Endothelial cell of umbilical vein (primary cell): ENCODE measurements around the gene SIAH3. TPM values are rescaled to one million over a fixed set of nuclear protein-coding genes. Genes with fewer than 3 reads are reported as not detected.

Experiments
- BruUV-seq: library from RNA; stranded (reverse); fragments of 400-500 nt; replicated peaks from 2 replicates; lab custom pipeline; 2021; lab: Mats Ljungman, UMichigan
- CTCF ChIA-PET: fragments of 300-600, 350-600 bp; sonication (Branson Sonifier 250); formaldehyde crosslinking; loops from one replicate; lab custom pipeline; 2021; ENCODE audit warnings: antibody characterized with exemption, inconsistent platforms; lab: Charles Lee
- POLR2A ChIA-PET: fragments of 300-600, 350-600 bp; sonication (Branson Sonifier 250); formaldehyde crosslinking; loops from one replicate; lab custom pipeline; 2021; ENCODE audit warnings: antibody characterized with exemption, inconsistent platforms; lab: Charles Lee
- DNase-seq: peaks from one replicate; pipeline ENCODE4 v3.0.0-alpha.2; 2011; ENCODE audit warnings: low read depth, low spot score
- FAIRE-seq: peaks from 2 replicates; lab custom pipeline; 2011; peaks lifted over from hg19 to GRCh38; lab: Jason Lieb, UNC
- H2AFZ ChIP-seq: 2 replicates; pipeline ENCODE4 v1.6.0; 2012; ENCODE audit warnings: low read depth, low read length, control low read depth, inconsistent platforms
- H3K27ac ChIP-seq: 2 replicates; pipeline ENCODE4 v1.5.1; 2011; ENCODE audit warnings: low read depth, mild to moderate bottlenecking, control low read depth, low read length, moderate library complexity; ENCODE audit not compliant: insufficient read depth
- H3K27me3 ChIP-seq, 2 experiments: 2 replicates each; pipeline versions ENCODE4 v1.6.0 to v1.6.1; 2011; ENCODE audit warnings: low read length in 2 of 2, mixed read lengths in 1 of 2; ENCODE audit not compliant: control insufficient read depth in 2 of 2, insufficient read depth in 2 of 2
- H3K36me3 ChIP-seq, 2 experiments: 2 replicates in 1 of 2; 3 replicates in 1 of 2; pipeline ENCODE4 v1.5.1; 2011; ENCODE audit warnings: low read length in 2 of 2, mild to moderate bottlenecking in 1 of 2, moderate library complexity in 1 of 2; ENCODE audit not compliant: control insufficient read depth in 2 of 2, insufficient read depth in 2 of 2; ENCODE audit errors: extremely low read depth in 1 of 2
- H3K4me1 ChIP-seq: 3 replicates; pipeline ENCODE4 v1.5.1; 2011; ENCODE audit warnings: mild to moderate bottlenecking, low read length; ENCODE audit not compliant: control insufficient read depth, insufficient read depth; ENCODE audit errors: extremely low read depth
- H3K4me2 ChIP-seq: 2 replicates; pipeline ENCODE4 v1.6.1; 2011; ENCODE audit warnings: low read length, control low read depth, mixed read lengths; ENCODE audit not compliant: insufficient read depth
- H3K4me3 ChIP-seq, 3 experiments: fragments of 200-600 bp in 1 of 3; sonication (generic), shearing (Covaris generic) in 1 of 3; replicated peaks in 1 of 3; 2 replicates each; pipeline ENCODE4 v1.5.1; 2011 to 2016; ENCODE audit warnings: control low read depth in 3 of 3, low read length in 3 of 3, mild to moderate bottlenecking in 2 of 3, inconsistent platforms in 1 of 3, low read depth in 1 of 3, moderate library complexity in 1 of 3; ENCODE audit not compliant: insufficient read depth in 1 of 3
- H3K79me2 ChIP-seq: 2 replicates; pipeline ENCODE4 v1.6.0; 2012; ENCODE audit warnings: low read length, inconsistent platforms; ENCODE audit not compliant: control insufficient read depth, insufficient read depth
- H3K9ac ChIP-seq: replicated peaks from 2 replicates; pipeline ENCODE3; 2011; ENCODE audit warnings: low read length, control low read depth; ENCODE audit not compliant: insufficient read depth; ENCODE audit errors: extremely low read depth
- H3K9me1 ChIP-seq: replicated peaks from 3 replicates; pipeline ENCODE4 v1.6.0; 2011; ENCODE audit warnings: mild to moderate bottlenecking, low read length; ENCODE audit not compliant: control insufficient read depth, insufficient read depth; ENCODE audit errors: extremely low read depth
- H3K9me3 ChIP-seq: replicated peaks from 2 replicates; pipeline ENCODE4 v1.5.1; 2012; ENCODE audit warnings: low read length, inconsistent platforms; ENCODE audit not compliant: control insufficient read depth, insufficient read depth
- H4K20me1 ChIP-seq: replicated peaks from 2 replicates; pipeline ENCODE3; 2011; ENCODE audit warnings: mild to moderate bottlenecking, low read length; ENCODE audit not compliant: control insufficient read depth, insufficient read depth; ENCODE audit errors: extremely low read depth
- CTCF ChIP-seq, 2 donors: IDR thresholded peaks; 1 replicate in 1 of 2; 2 replicates in 1 of 2; pipeline ENCODE4 v1.5.1; 2011; ENCODE audit warnings: low read length in 2 of 2, mild to moderate bottlenecking in 2 of 2, moderate library complexity in 2 of 2, control low read depth in 1 of 2, inconsistent platforms in 1 of 2, low read depth in 1 of 2; ENCODE audit not compliant: insufficient read depth in 1 of 2; ENCODE audit errors: extremely low read depth in 1 of 2
- EZH2 ChIP-seq: IDR thresholded peaks from 2 replicates; pipeline ENCODE4 v1.6.1; 2012; ENCODE audit warnings: borderline replicate concordance, low read depth, mild to moderate bottlenecking, moderate library complexity, low read length, inconsistent platforms; ENCODE audit not compliant: severe bottlenecking
- FOS ChIP-seq: IDR thresholded peaks from 2 replicates; pipeline ENCODE4 v1.6.1; 2011; ENCODE audit warnings: mild to moderate bottlenecking, low read length, moderate library complexity, borderline replicate concordance; ENCODE audit not compliant: insufficient read depth
- GATA2 ChIP-seq: IDR thresholded peaks from 2 replicates; pipeline ENCODE4 v1.7.0; 2011; ENCODE audit warnings: low read depth, mild to moderate bottlenecking, moderate library complexity, mixed read lengths, low read length; ENCODE audit not compliant: insufficient read length, insufficient read depth
- JUN ChIP-seq: IDR thresholded peaks from 2 replicates; pipeline ENCODE4 v1.6.1; 2011; ENCODE audit warnings: borderline replicate concordance, low read depth; ENCODE audit not compliant: insufficient read length, insufficient read depth
- MYC ChIP-seq: IDR thresholded peaks from one replicate; pipeline ENCODE4 v1.6.1; 2011; ENCODE audit warnings: mild to moderate bottlenecking, low read depth, low read length
- POLR2A ChIP-seq: IDR thresholded peaks from 2 replicates; pipeline ENCODE4 v1.6.1; 2012; ENCODE audit warnings: low read depth, mild to moderate bottlenecking, control low read depth, low read length
- POLR2AphosphoS5 ChIP-seq: IDR thresholded peaks from 2 replicates; pipeline ENCODE4 v1.6.1; 2012; ENCODE audit warnings: low read depth, mild to moderate bottlenecking, control low read depth, low read length, moderate library complexity; ENCODE audit not compliant: insufficient read depth
- dilution Hi-C: fragments of 300-500 bp; cut with MboI; formaldehyde crosslinking; loops from one replicate; pipeline ENCODE4 v1.15.0; 2019; ENCODE audit warnings: low sequenced_read_pairs; ENCODE audit not compliant: extremely low pct_ligation_motif_present
- intact Hi-C: fragments of 100-400 bp; cut with micrococcal nuclease; formaldehyde crosslinking; loops from one replicate; pipeline ENCODE4 v1.10.0; 2022
- polyA plus RNA-seq, 4 experiments: library from polyadenylated mRNA; depleted of rRNA in 3 of 4; stranded (reverse) in 3 of 4; unstranded in 1 of 4; fragments of >200 nt; gene quantifications; 2 replicates each; pipeline versions ENCODE4 v1.2.1 to v1.2.3, GENCODE V29; 2011 to 2012; ENCODE audit warnings: missing spikeins in 1 of 4
- total RNA-seq: library from RNA; stranded (reverse); gene quantifications from 2 replicates; pipeline ENCODE4 v1.2.3, GENCODE V29; 2021
- TF ChIP-seq, protein P1 (sequence below): IDR thresholded peaks from 2 replicates; pipeline ENCODE4 v1.6.1; 2011; ENCODE audit not compliant: insufficient read depth, insufficient read length

SIAH3 gene
- total and polyA plus RNA-seq, 2 donors (not counting 3 experiments of a cell fraction or from before 2014, with no cell fraction given): 0.03 TPM; not detected in 1

DNA sequence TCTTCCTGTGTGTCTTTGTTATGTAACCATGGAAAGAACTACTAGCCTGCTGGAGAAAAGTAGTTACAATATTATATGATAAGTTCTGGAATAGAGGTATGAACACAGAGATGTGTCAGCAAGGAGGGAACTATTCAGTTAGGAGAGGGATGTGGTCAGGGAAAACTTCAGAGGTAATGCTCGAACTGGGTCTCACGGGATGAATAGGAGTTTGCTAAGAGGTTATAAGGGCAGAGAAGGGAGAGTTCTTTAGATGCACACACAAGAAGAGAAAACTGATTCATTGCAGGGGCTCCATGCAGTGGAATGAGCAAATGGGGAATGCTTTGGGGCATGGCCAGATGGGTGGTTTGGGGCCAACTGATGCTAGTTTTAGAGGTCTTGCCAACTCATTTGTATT is 46.0 kb upstream of the SIAH3 start:
- no peaks in the 10 kb centered on the region for H3K36me3 ChIP-seq
- no peak for DNase-seq
- ChIA-PET CTCF (no interaction called here), POLR2A (no interaction called here)
- no TSS peak for BruUV-seq
- H3K4me1 ChIP-seq: no peaks in the 10 kb centered on the region
- TF ChIP-seq JUN (no peak), GATA2 (no peak), POLR2A (no peak), MYC (no peak), FOS (no peak), EZH2 (no peak), POLR2AphosphoS5 (no peak), CTCF (IDR thresholded peaks at IDR 0.05; ENCODE audit: extremely low read depth in 1 of 2, insufficient read depth in 1 of 2, low read depth in 1 of 2, low read length in 2 of 2) (no peak)
- TF ChIP-seq, protein P1, sequence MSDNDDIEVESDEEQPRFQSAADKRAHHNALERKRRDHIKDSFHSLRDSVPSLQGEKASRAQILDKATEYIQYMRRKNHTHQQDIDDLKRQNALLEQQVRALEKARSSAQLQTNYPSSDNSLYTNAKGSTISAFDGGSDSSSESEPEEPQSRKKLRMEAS: no peak
- H3K27ac ChIP-seq: no peak overlapping the region
- no peak overlapping the region for H3K4me3 ChIP-seq
- peaks cover 0 to 2% of the 10 kb centered on the region in 2 experiments for H3K27me3 ChIP-seq
- no peak overlapping the region for H3K4me2 ChIP-seq
- H3K9me1 ChIP-seq: no peaks in the 10 kb centered on the region
- intact Hi-C loops (no loop called here), dilution Hi-C loops (no loop called here)
- H4K20me1 ChIP-seq: no peaks in the 10 kb centered on the region
- no peak overlapping the region for H2AFZ ChIP-seq
- H3K79me2 ChIP-seq: no peaks in the 10 kb centered on the region
- FAIRE-seq: no peak
- no peaks in the 10 kb centered on the region for H3K9me3 ChIP-seq
- no peak overlapping the region for H3K9ac ChIP-seq
